Measurements from ENCODE around the gene ARFGEF3.
"Not testable (repeated sequence)": the region's sequence is repeated elsewhere in the genome, so short reads cannot be mapped to it uniquely, and the experiment has no call there.

Gene ARFGEF3

GRCh38 chr6:138212530-138212929 lies 50.8 kb downstream of the ARFGEF3 start:
- not testable (repeated sequence) for DNase-seq

DNA sequence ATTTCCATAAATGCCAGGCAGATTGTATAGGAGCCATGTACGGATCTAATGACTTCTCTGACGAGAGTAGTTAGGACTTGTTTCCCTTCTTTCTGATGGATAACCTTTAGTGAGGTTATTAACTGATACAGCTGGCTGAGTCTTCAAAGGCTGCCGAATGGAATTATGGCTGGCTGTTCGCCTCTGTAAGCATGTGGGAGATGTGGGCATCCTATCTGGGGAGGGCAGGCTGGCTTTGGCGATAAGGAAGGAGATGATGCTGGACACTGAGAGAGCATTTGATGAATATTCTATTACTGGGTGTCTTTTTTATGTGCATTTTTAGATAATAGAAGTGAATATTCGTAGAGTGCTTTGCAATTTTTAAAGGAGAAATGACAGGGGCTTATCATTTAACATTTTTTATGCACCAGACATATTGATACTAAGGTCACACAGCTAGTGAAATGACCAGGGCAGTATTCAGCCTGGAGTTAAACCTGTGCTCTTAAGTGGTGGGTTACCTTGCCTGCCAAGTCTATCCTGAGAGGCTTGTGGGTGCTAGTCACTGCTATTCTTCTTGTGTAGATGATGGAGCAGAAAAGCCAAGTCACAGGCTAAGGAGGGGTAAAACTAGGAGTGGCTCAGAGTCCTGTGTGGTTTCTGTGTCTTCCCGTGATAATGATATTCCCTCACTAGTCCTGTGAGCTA lies 53.5 kb downstream of the ARFGEF3 start:
- DNase-seq, result no peak

GRCh38 chr6:138218449-138218848 lies 56.7 kb downstream of the ARFGEF3 start, which contains the start of gene PBOV1:
Gene PBOV1, minus strand, starts transcription at chr6:138218491. Its CDS starts 96 bp downstream, at chr6:138218395.
- no peak for DNase-seq

DNA sequence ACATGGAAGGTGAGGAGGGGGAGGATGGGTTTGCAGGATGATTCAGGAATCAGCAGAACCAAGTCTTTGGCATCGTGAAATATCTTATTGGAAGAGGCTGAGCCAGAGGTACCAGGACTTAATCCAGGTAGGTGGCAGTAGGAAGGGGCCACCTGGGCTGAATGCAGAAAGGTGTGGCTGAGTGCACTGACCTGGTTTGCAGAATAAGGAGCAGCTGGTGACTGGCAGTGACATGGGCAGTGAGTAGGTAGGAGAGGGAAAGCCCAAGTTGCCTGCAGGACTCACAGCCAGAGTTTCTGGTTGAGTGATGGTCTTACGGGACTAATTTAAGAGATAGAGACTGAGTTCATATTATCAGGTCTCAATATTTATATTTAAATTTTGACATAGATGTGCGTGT lies 57.7 kb downstream of the ARFGEF3 start:
- DNase-seq, result no peak

GRCh38 chr6:138219901-138220300 lies 58.2 kb downstream of the ARFGEF3 start:
- DNase-seq, result no peak

DNA sequence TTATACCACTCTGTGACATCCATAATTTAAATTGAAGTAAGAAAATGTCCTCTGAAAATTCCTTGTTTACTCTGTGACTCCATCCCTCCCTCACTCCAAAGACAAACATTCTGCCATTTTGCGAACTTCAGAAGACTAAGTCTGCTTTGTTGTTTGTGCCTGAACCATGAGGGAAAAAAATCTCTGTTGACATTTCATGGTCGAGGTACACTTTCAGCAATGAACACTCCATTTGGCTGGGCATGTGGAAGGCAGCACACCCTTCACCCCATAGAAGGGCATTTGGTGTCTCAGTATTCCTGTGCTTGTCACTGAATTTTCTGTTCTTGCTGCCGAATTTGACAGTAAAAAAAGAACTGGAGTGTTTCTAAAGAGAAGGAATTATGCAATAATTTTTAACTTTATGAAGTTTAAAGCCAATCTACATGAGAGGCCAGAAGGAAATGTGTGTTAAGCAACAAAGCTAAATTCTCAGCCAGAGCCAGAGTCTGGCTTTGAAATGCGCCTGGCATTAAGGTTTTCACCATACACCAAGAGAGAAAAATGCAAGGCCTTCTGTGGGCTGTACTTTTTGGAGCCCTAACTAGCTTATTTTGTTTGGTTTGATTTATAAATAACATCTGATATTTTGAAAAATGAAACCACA lies 61.3 kb downstream of the ARFGEF3 start:
- DNase-seq, result no peak

- no peak for DNase-seq
These were observed 64.2 kb downstream of the ARFGEF3 start for GRCh38 chr6:138225953-138226352.

- DNase-seq, result no peak
These were observed 65.1 kb downstream of the ARFGEF3 start for GRCh38 chr6:138226700-138227315.

- DNase-seq, result no peak
These were observed 65.6 kb downstream of the ARFGEF3 start for GRCh38 chr6:138227316-138227781.

- DNase-seq, result no peak
These were observed 67.3 kb downstream of the ARFGEF3 start for GRCh38 chr6:138229072-138229471.

DNA sequence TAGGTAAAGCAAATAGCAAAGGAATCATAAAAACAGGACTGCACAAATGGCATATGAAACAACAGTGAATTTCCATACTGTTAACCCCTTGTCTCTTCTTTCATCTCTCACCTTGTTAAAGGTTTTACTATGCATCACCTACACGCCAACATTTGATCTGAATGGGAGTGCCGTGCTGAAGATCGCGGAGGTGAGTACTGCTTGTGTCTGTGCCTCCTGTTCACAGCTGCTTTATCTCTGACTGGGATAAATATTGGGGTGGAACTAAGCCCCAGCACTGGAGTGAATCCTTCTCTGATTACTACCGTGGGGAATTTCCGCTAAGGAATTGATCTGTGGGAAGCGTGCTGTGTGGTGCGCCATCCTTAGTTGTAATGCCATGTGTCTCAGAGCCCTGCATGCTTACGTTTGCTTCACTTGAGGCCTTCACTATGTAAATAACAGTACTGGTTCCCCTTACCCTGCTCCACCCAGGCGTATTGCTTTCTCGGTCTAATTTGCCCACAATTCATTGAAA lies 68.0 kb downstream of the ARFGEF3 start:
- no peak for DNase-seq

- DNase-seq, result no peak
These were observed 68.5 kb downstream of the ARFGEF3 start for GRCh38 chr6:138230221-138230620.

- no peak for DNase-seq
These were observed 69.1 kb downstream of the ARFGEF3 start for GRCh38 chr6:138230759-138231380.

- no peak for DNase-seq
These were observed 69.7 kb downstream of the ARFGEF3 start for GRCh38 chr6:138231381-138231886.

DNA sequence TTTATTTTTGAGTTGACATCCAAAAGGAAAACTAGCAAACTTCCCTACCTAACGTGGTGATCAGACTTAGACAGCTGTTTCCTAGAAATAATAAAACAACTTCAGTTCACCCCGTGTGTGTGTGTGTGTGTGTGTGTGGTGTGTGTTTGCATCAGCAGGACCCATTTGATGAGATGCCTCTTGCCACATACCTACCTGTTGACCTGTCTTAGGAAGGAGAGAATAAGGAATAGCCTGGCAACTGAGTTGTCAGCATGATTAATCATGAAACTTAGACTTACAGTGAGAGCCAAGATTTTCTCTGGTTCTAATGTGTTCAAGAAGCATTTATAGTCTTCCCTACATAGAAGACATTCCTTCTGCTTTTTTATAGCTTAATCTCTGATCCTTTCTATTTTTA lies 72.6 kb downstream of the ARFGEF3 start:
- DNase-seq, result no peak

DNA sequence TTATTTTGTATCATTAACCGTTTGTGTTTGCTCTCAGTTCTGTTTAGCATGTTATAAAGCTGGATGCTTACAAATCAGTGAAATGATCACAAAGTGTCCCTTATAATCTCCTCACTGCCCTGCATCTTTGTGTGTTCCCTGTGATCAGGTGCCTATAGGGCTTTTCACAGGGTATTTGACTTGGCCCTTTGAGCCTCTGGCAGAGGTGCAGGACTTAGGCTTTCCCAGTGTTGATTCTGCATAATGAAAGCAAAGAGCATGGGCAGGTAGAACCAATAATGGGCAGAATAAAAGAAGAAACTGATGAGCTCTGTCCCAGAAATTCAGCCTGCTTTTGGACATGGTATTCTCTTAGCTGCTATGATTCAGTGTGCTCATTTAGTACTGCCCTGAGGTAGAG lies 73.5 kb downstream of the ARFGEF3 start:
- no peak for DNase-seq

- DNase-seq, result no peak
These were observed 74.0 kb downstream of the ARFGEF3 start for GRCh38 chr6:138235693-138236092.

DNA sequence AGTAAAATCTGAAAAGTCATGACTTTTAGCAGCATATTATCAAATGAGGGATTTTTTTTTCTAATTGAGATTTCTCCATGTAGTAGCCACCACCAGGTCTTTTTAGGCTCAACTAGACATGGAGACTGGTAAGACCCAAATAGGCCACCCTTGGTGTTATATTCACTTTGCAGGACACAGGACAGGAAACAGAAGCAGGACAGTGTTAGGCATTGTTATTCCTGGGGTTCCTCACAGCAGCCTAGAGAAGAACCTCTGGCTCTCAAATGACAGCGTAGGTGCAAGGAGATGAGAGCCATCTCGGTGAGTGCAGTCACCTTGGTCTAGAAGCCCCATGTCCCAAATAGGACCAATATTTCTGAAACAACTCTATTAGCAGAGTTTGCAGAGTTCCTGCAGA lies 75.7 kb downstream of the ARFGEF3 start:
- DNase-seq, result no peak

DNA sequence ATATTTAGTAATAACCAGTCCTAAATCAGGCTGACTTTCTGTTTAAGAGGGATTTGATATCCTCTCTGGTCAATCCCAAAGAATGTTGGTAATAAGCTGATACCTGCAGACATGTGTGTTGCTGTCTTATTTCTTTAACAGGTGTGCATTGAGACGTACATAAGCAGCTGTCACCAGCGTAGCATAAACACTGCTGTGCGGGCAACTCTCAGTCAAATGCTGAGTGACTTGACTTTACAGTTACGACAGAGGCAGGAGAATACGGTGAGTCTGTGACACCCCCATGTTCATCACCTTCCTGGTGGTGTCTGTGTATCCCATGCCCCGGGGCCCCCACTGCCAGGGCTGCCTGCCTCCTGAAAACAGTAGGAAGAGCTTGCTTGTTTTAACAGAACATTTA lies 76.6 kb downstream of the ARFGEF3 start:
- DNase-seq, result no peak

GRCh38 chr6:138239774-138240173 lies 78.0 kb downstream of the ARFGEF3 start:
- DNase-seq, result no peak

DNA sequence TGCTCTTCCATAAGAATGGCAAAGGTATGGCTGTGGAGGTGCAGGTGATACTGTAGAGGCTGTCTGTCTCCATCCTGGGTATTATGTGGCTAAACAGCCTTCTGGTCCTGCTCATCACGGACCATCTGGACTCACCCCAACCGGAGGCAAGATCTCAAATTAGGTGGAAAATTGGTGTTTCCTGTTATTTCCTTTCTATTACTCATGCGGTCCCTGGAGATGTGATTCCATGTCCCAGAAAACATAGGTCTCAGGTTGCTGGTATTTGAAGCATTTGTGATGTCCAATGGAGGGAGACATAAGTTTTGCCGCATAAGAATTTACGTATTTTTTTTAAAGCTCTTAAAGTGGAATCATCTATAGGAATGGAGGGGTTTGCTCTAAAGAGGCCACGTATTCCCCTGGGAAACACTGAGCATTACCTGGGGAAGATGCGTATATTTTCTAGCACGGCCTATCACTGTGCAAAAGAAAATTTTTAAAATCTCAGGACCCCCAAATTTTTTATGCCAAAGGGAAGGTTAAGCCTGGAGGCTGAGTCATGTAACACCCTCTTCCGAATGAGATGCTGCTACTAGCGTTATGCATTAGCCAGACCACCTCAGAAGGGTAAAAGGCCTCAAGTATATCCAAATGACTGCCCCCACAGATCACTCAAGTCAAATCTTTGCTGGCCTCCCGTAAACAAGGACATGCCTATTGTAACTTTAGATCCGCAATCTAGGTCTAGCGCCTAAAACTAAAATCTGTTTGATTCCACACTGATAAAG lies 78.9 kb downstream of the ARFGEF3 start:
- no peak for DNase-seq

DNA sequence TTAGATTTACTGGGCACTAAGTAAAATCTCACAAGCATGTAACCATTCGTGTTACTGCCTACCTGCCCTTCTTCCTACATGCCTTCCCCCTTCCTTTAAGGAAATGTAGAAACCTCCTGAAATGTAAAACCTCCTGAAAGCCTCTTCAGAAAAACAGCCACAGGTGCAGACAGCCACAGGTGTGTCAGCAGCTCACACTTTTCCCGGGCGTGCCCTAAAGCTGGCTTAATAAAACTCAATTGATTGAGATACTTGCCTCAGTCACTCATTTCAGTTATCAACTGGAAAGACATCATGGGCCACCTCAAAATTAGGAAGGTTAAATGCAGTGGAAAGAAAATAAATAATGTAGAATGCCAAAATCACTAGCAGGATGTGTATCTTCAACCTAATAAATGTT lies 79.6 kb downstream of the ARFGEF3 start:
- DNase-seq, result no peak
